Choroid plexus epithelial cell (primary cell): Measurements from ENCODE around the gene ARHGEF2.
"Not testable (repeated sequence)": the region's sequence is repeated elsewhere in the genome, so short reads cannot be mapped to it uniquely, and the experiment has no call there.

Source experiments
- DNase-seq: peaks from one replicate; pipeline ENCODE4 v3.0.0-alpha.2; 2010; ENCODE audit warnings: low read depth
- H3K4me3 ChIP-seq: 2 replicates; pipeline ENCODE4 v1.5.1; 2011; ENCODE audit warnings: low read depth, mild to moderate bottlenecking, control low read depth, low read length, moderate library complexity
- CTCF ChIP-seq: conservative IDR thresholded peaks from 2 replicates; pipeline ENCODE4 v1.5.1; 2011; ENCODE audit warnings: low read depth, mild to moderate bottlenecking, control low read depth, inconsistent platforms, low read length, moderate library complexity

ARHGEF2 gene

GRCh38 chr1:155990005-155990739 lies 11.8 kb upstream of the ARHGEF2 start:
- no peak for TF ChIP-seq CTCF
- H3K4me3 ChIP-seq: no peak overlapping the region
- no peak for DNase-seq

- DNase-seq: peak; percentile 77
- peak; percentile 98 for TF ChIP-seq CTCF
- no peak overlapping the region for H3K4me3 ChIP-seq
Measured at GRCh38 chr1:155989242-155990004, 11.1 kb upstream of the ARHGEF2 start.

- not testable (repeated sequence) for H3K4me3 ChIP-seq, DNase-seq
Measured at GRCh38 chr1:155984903-155985645, 6.7 kb upstream of the ARHGEF2 start.

- no peak for DNase-seq
- TF ChIP-seq CTCF: no peak
Measured at GRCh38 chr1:155984341-155984740, 6.0 kb upstream of the ARHGEF2 start.

GRCh38 chr1:155983191-155984024 lies 5.1 kb upstream of the ARHGEF2 start:
- peak; percentile 10 for TF ChIP-seq CTCF
- peak; percentile 95 for DNase-seq
- H3K4me3 ChIP-seq: peak overlapping the region; percentile 38

More at GRCh38 chr1:155984341-155984740, 6.0 kb upstream of the ARHGEF2 start:
- no peak overlapping the region for H3K4me3 ChIP-seq

- DNase-seq: no peak
- H3K4me3 ChIP-seq: peak overlapping the region; percentile 38
- no peak for TF ChIP-seq CTCF
Measured at GRCh38 chr1:155982106-155982505, 3.8 kb upstream of the ARHGEF2 start.
